ENCODE measurements around the gene SETD2. TPM values are rescaled to one million over a fixed set of nuclear protein-coding genes. Genes with fewer than 3 reads are reported as not detected.
A peak's percentile ranks its signal among the peaks of the same experiment; 100 is the strongest.

Gene SETD2
- total RNA-seq, 2 donors from 2014 or later, result 59.0 to 61.5 TPM

DNA sequence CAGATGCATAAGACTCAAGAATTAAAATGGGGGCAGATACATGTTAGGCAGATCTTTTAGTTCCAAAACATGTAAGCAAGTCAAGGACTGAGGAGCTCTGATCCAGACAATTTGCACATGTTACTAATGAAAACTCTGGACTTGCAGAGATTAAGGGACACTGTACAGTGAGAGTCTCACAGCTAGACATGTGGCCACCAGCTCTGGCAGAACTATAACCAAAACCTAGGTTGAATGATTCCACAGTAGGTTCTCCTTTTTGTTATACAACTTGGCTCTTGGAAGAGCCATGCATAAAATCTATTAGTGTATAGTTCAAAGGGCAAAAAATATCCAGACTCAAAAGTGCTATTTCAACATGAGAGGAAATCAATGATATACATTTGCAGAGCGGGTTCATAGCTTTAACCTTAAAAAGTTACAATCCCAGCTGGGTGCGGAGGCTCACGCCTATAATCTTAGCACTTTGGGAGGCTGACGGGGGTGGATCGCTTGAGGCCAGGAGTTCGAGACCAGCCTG is 61.8 kb downstream of the SETD2 start:
- no peak for DNase-seq
- Mint-ChIP-seq H3K9me3 (no peaks in the 10 kb centered on the region), H3K27ac (no peak overlapping the region), H3K36me3 (ENCODE audit: low read depth) (peaks cover 53% of the 10 kb centered on the region), H3K4me3 (no peak overlapping the region), H3K27me3 (ENCODE audit: insufficient read depth) (no peaks in the 10 kb centered on the region), H3K4me1 (no peaks in the 10 kb centered on the region)
- Histone ChIP-seq H3K4me1 (ENCODE audit: control insufficient read depth, insufficient read depth, low read length) (no peaks in the 10 kb centered on the region), H3K36me3 (ENCODE audit: control insufficient read depth, insufficient read depth, low read length) (peaks cover 81% of the 10 kb centered on the region), H3K9ac (ENCODE audit: extremely low read depth, low read length, poor library complexity, severe bottlenecking) (no peak overlapping the region), H3K27me3 (ENCODE audit: control insufficient read depth, insufficient read depth, low read length, poor library complexity, severe bottlenecking) (no peaks in the 10 kb centered on the region), H3K27ac (ENCODE audit: low read depth, low read length) (no peak overlapping the region), H3K4me3 (ENCODE audit: low read length) (no peak overlapping the region), H3K9me3 (ENCODE audit: control insufficient read depth, low read length) (no peaks in the 10 kb centered on the region)
- 96 to 97% methylated on average over 6 of the region's 6 CpGs for WGBS, 2 experiments (ENCODE audit: insufficient coverage in 1 of 2, insufficient read length in 1 of 2)
- TF ChIP-seq, protein P1, sequence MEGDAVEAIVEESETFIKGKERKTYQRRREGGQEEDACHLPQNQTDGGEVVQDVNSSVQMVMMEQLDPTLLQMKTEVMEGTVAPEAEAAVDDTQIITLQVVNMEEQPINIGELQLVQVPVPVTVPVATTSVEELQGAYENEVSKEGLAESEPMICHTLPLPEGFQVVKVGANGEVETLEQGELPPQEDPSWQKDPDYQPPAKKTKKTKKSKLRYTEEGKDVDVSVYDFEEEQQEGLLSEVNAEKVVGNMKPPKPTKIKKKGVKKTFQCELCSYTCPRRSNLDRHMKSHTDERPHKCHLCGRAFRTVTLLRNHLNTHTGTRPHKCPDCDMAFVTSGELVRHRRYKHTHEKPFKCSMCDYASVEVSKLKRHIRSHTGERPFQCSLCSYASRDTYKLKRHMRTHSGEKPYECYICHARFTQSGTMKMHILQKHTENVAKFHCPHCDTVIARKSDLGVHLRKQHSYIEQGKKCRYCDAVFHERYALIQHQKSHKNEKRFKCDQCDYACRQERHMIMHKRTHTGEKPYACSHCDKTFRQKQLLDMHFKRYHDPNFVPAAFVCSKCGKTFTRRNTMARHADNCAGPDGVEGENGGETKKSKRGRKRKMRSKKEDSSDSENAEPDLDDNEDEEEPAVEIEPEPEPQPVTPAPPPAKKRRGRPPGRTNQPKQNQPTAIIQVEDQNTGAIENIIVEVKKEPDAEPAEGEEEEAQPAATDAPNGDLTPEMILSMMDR (conservative IDR thresholded peaks at IDR 0.05), result no peak

DNA sequence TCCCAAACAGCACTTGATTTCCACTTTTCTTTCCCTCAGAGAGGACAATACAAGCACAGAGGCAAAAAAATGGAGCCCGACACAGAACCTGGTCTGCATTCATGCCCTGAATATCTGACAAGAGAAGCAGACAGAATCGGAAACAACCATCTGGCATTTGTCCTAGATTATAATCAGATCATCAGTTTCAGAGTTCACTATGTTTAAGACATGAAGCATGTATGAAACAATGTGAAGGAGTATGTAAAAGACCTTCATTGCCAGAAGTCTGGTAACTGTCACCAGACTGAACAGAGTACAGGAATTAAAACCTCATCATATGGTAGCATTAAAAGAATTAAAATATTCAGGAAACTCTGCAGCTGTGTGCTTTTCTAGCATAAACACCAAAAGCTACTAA is 65.0 kb downstream of the SETD2 start:
- H3K27ac Mint-ChIP-seq, result no peak overlapping the region
- 94 to 99% methylated on average over 2 of the region's 2 CpGs for WGBS, 2 experiments (ENCODE audit: insufficient coverage in 1 of 2, insufficient read length in 1 of 2)

DNA sequence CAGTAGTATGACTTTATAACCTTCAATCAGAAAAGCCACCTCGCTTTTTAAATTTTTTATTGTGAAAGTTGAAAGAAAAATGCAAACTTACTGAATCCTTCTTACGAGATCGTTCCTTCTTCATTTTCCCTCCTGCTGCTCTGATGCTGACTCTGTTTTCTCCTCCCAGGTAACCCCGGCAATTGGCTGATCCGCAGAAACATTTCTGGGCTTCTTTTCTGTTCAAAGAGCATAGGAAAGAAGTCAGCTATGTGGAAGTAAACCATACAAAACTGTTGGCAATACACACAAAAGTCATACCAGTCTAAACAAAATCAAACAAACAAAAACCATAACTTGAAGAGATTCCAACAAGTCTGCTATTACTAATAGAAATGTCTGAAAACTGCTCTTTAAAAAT is 66.0 kb downstream of the SETD2 start:
- peak overlapping the region; percentile 70 for H3K27ac Mint-ChIP-seq
- no peaks in the 10 kb centered on the region for H3K27me3 ChIP-seq (ENCODE audit: control insufficient read depth, insufficient read depth, low read length, poor library complexity, severe bottlenecking)
- no peaks in the 10 kb centered on the region for H3K27me3 Mint-ChIP-seq (ENCODE audit: insufficient read depth)
- H3K9me3 Mint-ChIP-seq, result no peaks in the 10 kb centered on the region
- H3K4me1 Mint-ChIP-seq, result no peaks in the 10 kb centered on the region
- H3K4me1 ChIP-seq (ENCODE audit: control insufficient read depth, insufficient read depth, low read length), result no peaks in the 10 kb centered on the region
- H3K36me3 Mint-ChIP-seq (ENCODE audit: low read depth), result peaks cover 57% of the 10 kb centered on the region
- H3K36me3 ChIP-seq (ENCODE audit: control insufficient read depth, insufficient read depth, low read length), result peaks cover 79% of the 10 kb centered on the region
- H3K27ac ChIP-seq (ENCODE audit: low read depth, low read length), result no peak overlapping the region
- no peak overlapping the region for H3K4me3 Mint-ChIP-seq
- H3K9ac ChIP-seq (ENCODE audit: extremely low read depth, low read length, poor library complexity, severe bottlenecking), result no peak overlapping the region
- TF ChIP-seq, protein P1 (conservative IDR thresholded peaks at IDR 0.05), result no peak
- no peak for DNase-seq
- no peak overlapping the region for H3K4me3 ChIP-seq (ENCODE audit: low read length)
- 91 to 94% methylated on average over 5 of the region's 5 CpGs for WGBS, 2 experiments (ENCODE audit: insufficient coverage in 1 of 2, insufficient read length in 1 of 2)
- H3K9me3 ChIP-seq (ENCODE audit: control insufficient read depth, low read length), result no peaks in the 10 kb centered on the region

More for the DNA sequence above, 65.0 kb downstream of the SETD2 start:
- Mint-ChIP-seq H3K27me3 (ENCODE audit: insufficient read depth) (no peaks in the 10 kb centered on the region), H3K4me3 (no peak overlapping the region), H3K36me3 (ENCODE audit: low read depth) (peaks cover 57% of the 10 kb centered on the region), H3K9me3 (no peaks in the 10 kb centered on the region), H3K4me1 (no peaks in the 10 kb centered on the region)
- H3K4me3 ChIP-seq (ENCODE audit: low read length), result no peak overlapping the region
- H3K4me1 ChIP-seq (ENCODE audit: control insufficient read depth, insufficient read depth, low read length), result no peaks in the 10 kb centered on the region
- H3K9ac ChIP-seq (ENCODE audit: extremely low read depth, low read length, poor library complexity, severe bottlenecking), result no peak overlapping the region
- H3K9me3 ChIP-seq (ENCODE audit: control insufficient read depth, low read length), result no peaks in the 10 kb centered on the region
- DNase-seq, result no peak
- TF ChIP-seq, protein P1 (conservative IDR thresholded peaks at IDR 0.05), result no peak
- H3K27me3 ChIP-seq (ENCODE audit: control insufficient read depth, insufficient read depth, low read length, poor library complexity, severe bottlenecking), result no peaks in the 10 kb centered on the region
- peaks cover 88% of the 10 kb centered on the region for H3K36me3 ChIP-seq (ENCODE audit: control insufficient read depth, insufficient read depth, low read length)
- H3K27ac ChIP-seq (ENCODE audit: low read depth, low read length), result no peak overlapping the region

Data from endodermal cell (in vitro differentiated cells).